ENCODE results near the gene SLC47A2. TPM values are rescaled to one million over a fixed set of nuclear protein-coding genes. Genes with fewer than 3 reads are reported as not detected.

The SLC47A2 gene
- total RNA-seq, 1 experiment from 2014 or later, result not detected

GRCh38 chr17:19664136-19664820 is 52.1 kb downstream of the SLC47A2 start:
- ChIA-PET POLR2A (no interaction called here), CTCF (no interaction called here)
- H3K4me3 ChIP-seq (ENCODE audit: low read depth in 2 of 2, low read length in 2 of 2), result no peak overlapping the region
- H3K27me3 ChIP-seq (ENCODE audit: control insufficient read depth, insufficient read depth, low read length), result no peaks in the 10 kb centered on the region
- ATAC-seq (no peak), DNase-seq (ENCODE audit: low read depth, low spot score) (no peak)
- intact Hi-C loops (cut with micrococcal nuclease; ENCODE audit: unreplicated experiment), result no loop called here
- BruUV-seq (replicated peaks), result no TSS peak
- no peaks in the 10 kb centered on the region for H3K4me1 ChIP-seq (ENCODE audit: control insufficient read depth, insufficient read depth, low read length)
- no peak overlapping the region for H3K27ac ChIP-seq (ENCODE audit: low read length)
- no peak for TF ChIP-seq TCF7L2 (IDR thresholded peaks at IDR 0.05; ENCODE audit: low read depth, low read length)
- TF ChIP-seq, protein P1, sequence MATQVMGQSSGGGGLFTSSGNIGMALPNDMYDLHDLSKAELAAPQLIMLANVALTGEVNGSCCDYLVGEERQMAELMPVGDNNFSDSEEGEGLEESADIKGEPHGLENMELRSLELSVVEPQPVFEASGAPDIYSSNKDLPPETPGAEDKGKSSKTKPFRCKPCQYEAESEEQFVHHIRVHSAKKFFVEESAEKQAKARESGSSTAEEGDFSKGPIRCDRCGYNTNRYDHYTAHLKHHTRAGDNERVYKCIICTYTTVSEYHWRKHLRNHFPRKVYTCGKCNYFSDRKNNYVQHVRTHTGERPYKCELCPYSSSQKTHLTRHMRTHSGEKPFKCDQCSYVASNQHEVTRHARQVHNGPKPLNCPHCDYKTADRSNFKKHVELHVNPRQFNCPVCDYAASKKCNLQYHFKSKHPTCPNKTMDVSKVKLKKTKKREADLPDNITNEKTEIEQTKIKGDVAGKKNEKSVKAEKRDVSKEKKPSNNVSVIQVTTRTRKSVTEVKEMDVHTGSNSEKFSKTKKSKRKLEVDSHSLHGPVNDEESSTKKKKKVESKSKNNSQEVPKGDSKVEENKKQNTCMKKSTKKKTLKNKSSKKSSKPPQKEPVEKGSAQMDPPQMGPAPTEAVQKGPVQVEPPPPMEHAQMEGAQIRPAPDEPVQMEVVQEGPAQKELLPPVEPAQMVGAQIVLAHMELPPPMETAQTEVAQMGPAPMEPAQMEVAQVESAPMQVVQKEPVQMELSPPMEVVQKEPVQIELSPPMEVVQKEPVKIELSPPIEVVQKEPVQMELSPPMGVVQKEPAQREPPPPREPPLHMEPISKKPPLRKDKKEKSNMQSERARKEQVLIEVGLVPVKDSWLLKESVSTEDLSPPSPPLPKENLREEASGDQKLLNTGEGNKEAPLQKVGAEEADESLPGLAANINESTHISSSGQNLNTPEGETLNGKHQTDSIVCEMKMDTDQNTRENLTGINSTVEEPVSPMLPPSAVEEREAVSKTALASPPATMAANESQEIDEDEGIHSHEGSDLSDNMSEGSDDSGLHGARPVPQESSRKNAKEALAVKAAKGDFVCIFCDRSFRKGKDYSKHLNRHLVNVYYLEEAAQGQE (IDR thresholded peaks at IDR 0.05; ENCODE audit: insufficient read depth in 1 of 2, low read depth in 2 of 2, low read length in 1 of 2), result no peak
- TF ChIP-seq SIN3A (IDR thresholded peaks at IDR 0.05; ENCODE audit: borderline replicate concordance, insufficient read depth, low read depth, low read length), result no peak
- no peaks in the 10 kb centered on the region for H3K36me3 ChIP-seq (ENCODE audit: control insufficient read depth, insufficient read depth, low read length)
- H3K9me3 ChIP-seq (ENCODE audit: control insufficient read depth, insufficient read depth, low read depth, low read length), result no peaks in the 10 kb centered on the region
- in situ Hi-C loops (cut with HindIII; ENCODE audit: low pct_unique_long_range_greater_than_20kb, low sequenced_read_pairs), result no loop called here

DNA sequence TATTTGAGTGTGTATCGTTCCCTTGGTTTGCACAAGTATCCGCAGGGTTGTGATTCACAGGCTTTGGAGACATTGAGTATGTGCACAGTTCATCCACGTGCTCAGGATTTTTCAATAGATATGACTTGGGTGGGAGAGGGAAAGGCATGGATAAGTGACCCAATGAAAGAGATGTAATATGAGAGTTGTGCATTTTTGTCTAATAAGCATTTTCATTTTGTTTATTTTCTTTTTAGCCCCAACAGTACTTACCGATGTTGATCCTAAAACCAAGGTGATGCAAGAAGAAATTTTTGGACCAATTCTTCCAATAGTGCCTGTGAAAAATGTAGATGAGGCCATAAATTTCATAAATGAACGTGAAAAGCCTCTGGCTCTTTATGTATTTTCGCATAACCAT is 53.3 kb downstream of the SLC47A2 start:
- ATAC-seq, result no peak
- TF ChIP-seq, protein P1 (IDR thresholded peaks at IDR 0.05; ENCODE audit: insufficient read depth in 1 of 2, low read depth in 2 of 2, low read length in 1 of 2), result no peak
- TF ChIP-seq TCF7L2 (IDR thresholded peaks at IDR 0.05; ENCODE audit: low read depth, low read length), result no peak
- TF ChIP-seq, protein P2, sequence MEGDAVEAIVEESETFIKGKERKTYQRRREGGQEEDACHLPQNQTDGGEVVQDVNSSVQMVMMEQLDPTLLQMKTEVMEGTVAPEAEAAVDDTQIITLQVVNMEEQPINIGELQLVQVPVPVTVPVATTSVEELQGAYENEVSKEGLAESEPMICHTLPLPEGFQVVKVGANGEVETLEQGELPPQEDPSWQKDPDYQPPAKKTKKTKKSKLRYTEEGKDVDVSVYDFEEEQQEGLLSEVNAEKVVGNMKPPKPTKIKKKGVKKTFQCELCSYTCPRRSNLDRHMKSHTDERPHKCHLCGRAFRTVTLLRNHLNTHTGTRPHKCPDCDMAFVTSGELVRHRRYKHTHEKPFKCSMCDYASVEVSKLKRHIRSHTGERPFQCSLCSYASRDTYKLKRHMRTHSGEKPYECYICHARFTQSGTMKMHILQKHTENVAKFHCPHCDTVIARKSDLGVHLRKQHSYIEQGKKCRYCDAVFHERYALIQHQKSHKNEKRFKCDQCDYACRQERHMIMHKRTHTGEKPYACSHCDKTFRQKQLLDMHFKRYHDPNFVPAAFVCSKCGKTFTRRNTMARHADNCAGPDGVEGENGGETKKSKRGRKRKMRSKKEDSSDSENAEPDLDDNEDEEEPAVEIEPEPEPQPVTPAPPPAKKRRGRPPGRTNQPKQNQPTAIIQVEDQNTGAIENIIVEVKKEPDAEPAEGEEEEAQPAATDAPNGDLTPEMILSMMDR (IDR thresholded peaks at IDR 0.05), result no peak
- no peak for TF ChIP-seq POLR2AphosphoS5 (IDR thresholded peaks at IDR 0.05; ENCODE audit: low read depth, low read length)
- Histone ChIP-seq H3K4me1 (ENCODE audit: control insufficient read depth, insufficient read depth, low read length) (no peaks in the 10 kb centered on the region), H3K36me3 (ENCODE audit: control insufficient read depth, insufficient read depth, low read length) (no peaks in the 10 kb centered on the region), H3K4me3 (ENCODE audit: low read depth in 2 of 2, low read length in 2 of 2) (no peak overlapping the region), H3K27me3 (ENCODE audit: control insufficient read depth, insufficient read depth, low read length) (no peaks in the 10 kb centered on the region), H3K9me3 (ENCODE audit: control insufficient read depth, insufficient read depth, low read depth, low read length) (no peaks in the 10 kb centered on the region), H3K27ac (ENCODE audit: low read length) (no peak overlapping the region)
- POLR2A ChIA-PET, result no interaction called here
- CTCF ChIA-PET, result interaction anchor here (0.5 kb wide), 1 partner anchor 146 kb away, joined by 9 read pairs; no protein-coding TSS in a partner anchor
- DNase-seq (ENCODE audit: low read depth, low spot score), result no peak
- intact Hi-C loops (cut with micrococcal nuclease; ENCODE audit: unreplicated experiment), result no loop called here
- in situ Hi-C loops (cut with HindIII; ENCODE audit: low pct_unique_long_range_greater_than_20kb, low sequenced_read_pairs), result no loop called here
- no TSS peak for BruUV-seq (replicated peaks)
